GM10266 (cell line): Measurements from ENCODE around the gene ADAM12.

Source experiments
- DNase-seq: peaks from one replicate; pipeline ENCODE4 v3.0.0; 2012; ENCODE audit errors: extremely low spot score
- TF ChIP-seq, protein P1 (sequence below): IDR thresholded peaks from 2 replicates; pipeline ENCODE4 v1.5.1; 2012; ENCODE audit warnings: mild to moderate bottlenecking, low read depth; ENCODE audit not compliant: control insufficient read depth, insufficient read depth; ENCODE audit errors: missing control alignments

The ADAM12 gene

GRCh38 chr10:126214021-126214420, 174.3 kb downstream of the ADAM12 start:
- TF ChIP-seq, protein P1, sequence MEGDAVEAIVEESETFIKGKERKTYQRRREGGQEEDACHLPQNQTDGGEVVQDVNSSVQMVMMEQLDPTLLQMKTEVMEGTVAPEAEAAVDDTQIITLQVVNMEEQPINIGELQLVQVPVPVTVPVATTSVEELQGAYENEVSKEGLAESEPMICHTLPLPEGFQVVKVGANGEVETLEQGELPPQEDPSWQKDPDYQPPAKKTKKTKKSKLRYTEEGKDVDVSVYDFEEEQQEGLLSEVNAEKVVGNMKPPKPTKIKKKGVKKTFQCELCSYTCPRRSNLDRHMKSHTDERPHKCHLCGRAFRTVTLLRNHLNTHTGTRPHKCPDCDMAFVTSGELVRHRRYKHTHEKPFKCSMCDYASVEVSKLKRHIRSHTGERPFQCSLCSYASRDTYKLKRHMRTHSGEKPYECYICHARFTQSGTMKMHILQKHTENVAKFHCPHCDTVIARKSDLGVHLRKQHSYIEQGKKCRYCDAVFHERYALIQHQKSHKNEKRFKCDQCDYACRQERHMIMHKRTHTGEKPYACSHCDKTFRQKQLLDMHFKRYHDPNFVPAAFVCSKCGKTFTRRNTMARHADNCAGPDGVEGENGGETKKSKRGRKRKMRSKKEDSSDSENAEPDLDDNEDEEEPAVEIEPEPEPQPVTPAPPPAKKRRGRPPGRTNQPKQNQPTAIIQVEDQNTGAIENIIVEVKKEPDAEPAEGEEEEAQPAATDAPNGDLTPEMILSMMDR: no peak
- DNase-seq: no peak

DNA sequence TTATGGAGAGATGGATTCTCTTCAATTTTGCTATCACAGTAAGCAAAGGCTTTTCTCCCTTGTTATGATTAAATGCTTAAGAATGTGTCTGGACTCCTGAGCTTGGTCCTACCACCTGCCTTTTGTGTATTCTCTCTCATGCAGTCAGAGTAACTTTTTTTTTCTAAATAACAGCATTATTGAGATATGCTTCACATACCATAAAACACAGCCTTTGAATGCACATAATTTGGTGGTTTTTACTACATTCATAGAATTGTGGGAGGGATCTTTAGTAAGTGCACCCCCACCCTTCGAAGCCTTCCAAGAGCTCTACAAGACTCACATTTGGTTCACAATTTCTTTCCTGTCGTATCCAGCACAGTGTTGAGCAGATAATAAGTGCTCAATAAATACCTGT, 175.5 kb downstream of the ADAM12 start:
- DNase-seq: no peak
- TF ChIP-seq, protein P1: no peak

- TF ChIP-seq, protein P1: no peak
- DNase-seq: no peak
Measured at GRCh38 chr10:126210051-126210651, 178.1 kb downstream of the ADAM12 start.

DNA sequence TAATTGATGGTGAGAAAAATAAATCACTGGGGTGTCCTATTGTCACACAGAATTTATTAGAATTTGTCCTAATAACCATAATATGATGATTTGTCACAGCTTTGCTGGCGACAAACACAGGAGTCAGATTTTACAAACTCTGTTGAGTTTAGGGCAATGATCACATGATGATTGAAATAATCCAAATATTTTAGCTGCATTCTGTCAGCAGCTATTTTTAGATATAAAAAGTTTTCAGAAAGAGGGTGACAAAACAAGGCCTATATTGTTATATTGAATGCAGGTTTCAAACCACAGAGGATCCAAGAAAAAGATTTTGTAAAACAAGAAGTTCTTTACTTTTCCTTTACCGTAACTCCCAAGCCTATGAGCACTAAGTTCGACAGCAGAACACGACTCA, 178.8 kb downstream of the ADAM12 start:
- no peak for DNase-seq
- TF ChIP-seq, protein P1: no peak

DNA sequence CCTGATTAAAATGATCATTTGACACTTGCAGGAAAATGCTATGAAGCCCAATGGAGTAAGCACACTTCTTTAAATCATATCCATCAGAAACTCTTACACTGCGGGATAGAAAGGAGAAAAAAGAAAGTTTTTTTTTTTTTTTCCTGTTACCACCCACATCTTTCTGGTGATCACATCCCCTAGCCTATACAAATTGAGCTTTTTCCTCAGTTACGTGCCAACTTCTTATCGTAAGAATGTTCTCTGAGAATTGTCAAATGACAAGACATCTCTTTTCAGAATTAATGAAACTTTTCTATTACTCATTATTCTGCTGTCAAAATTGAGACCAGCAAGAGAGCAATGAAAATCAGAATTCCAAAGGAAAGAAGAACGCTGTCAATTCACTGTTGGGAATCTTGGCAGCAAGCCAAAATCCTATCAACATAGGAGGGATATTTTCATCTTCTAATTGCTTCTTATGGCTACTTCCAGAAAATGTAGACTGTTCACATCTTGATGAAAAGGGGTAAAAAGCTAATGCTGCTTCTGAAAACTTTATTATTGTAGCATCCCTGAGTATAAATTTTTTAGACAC, 179.5 kb downstream of the ADAM12 start:
- TF ChIP-seq, protein P1: no peak
- no peak for DNase-seq

DNA sequence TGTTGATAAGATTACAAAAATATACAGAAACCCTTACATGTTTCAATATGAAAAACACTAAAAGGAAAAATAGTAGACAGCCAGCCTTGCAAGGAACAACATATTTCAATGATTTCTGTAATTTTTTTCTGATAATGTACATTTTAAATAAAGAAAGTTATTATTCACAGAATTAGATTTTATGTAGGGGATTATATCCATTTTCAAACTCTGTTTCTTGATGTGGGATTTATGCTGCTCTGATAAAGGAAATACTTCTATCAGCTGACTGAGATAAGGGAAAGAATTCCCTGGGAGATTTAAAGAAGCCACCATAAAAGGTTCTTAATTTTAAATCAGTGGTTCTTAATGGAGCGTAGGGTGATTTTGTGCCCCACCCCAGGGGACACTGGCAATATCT, 180.4 kb downstream of the ADAM12 start:
- DNase-seq: no peak
- TF ChIP-seq, protein P1: no peak

- no peak for DNase-seq
- TF ChIP-seq, protein P1: no peak
Measured at GRCh38 chr10:126207313-126207771, 180.9 kb downstream of the ADAM12 start.
